GM19025 (cell line): Measurements from ENCODE around the gene FOXF1.

Source experiments
- ATAC-seq: cut with Tn5 transposase; IDR thresholded peaks from one replicate; pipeline ENCODE4 v1.9.1; 2021; ENCODE audit warnings: mild to moderate bottlenecking, low read depth, moderate library complexity; ENCODE audit not compliant: unreplicated experiment

The FOXF1 gene

DNA sequence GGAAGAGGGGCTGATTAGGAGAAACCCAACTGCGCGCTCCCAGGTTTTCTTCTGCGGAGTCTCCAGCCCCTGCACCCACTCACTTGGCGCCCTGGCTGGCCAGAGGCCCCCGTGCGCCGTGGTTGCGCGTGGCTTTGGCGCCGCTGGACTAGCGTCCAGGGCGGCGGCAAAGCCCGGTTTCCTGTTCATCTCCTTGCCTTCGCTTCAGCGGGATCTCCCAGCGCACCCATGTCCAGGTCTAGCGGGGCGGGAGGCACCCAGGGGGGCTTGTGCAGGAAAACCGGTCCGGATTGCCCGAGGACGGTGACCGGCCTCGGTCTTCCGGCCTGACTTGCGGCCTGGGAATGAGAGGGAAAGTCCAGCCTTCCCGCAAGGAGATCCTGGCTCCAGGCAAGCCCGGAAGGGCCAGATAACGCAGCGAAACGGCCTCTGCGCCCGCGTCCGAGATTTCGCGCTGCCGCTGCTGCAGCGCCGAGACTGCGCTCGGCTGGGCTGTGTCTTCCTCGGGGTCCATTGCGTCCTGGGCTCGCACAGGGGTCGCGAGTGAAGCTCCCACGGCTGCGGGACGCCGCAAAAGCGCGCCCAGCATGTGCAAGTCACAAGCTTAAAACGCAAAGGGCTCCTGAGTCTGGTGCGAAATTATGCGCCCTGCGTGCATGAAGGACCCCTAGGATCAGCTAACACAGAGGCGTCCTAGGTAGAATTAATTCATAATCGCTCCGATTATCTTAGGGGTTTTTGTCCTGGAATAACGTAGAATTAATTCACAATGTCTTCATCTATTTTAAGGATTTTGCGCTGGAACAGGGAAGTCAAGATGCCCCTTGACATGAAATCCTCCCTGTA, 5.7 kb downstream of the FOXF1 start:
- no peak for ATAC-seq

DNA sequence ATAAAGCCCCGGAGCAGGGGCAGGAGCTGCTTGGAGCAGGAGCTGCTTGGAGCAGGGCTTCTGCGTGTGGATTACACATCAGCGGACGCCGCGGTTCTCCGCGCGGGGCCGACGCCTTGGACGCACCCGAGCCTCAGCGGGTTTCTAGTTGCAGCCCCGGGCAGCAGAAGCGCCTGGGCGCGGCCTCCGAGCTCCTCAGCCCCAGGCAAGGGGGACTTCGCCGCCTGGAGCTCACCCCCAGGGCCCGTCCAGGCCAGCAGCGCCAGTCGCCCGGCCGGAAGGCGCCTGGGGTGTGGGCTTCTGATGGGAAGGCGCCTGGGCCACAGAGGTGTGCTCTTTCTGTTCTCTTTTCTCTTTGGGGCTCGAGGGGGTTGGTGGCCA, 6.3 kb downstream of the FOXF1 start:
- ATAC-seq: no peak

GRCh38 chr16:86517033-86517432, 6.7 kb downstream of the FOXF1 start:
- ATAC-seq: no peak

- no peak for ATAC-seq
Observed at GRCh38 chr16:86517652-86518258, 7.4 kb downstream of the FOXF1 start.

DNA sequence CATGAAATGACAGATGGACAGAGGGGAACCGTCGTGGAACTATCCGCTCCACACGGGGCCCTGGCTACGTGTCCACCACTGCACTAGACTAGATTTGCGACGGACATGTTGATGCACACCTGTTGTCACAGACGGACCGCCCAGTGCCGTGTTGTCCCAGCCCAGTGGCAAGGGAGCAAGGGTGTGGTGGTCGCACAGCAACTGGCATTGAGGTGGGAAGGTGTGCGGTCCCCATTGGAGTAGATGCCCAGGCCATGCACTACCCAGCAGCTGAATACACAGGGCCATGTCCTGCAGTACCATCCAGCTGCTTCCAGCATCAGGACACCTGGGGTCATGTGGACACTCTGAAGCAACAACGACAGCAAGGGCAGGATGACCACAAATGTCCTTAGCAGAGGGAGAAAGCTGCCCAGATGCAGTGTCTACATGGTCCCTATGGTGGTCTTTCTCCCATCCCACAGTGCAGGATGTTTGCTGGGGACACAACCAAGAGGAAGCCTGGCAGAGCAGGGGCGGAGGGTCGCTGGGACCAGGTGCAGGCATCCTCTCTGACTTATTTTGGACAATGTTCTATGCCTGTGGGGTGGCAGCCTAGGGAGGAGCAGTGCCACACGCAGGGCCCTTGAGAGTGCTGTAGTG, 8.8 kb downstream of the FOXF1 start:
- ATAC-seq: no peak

DNA sequence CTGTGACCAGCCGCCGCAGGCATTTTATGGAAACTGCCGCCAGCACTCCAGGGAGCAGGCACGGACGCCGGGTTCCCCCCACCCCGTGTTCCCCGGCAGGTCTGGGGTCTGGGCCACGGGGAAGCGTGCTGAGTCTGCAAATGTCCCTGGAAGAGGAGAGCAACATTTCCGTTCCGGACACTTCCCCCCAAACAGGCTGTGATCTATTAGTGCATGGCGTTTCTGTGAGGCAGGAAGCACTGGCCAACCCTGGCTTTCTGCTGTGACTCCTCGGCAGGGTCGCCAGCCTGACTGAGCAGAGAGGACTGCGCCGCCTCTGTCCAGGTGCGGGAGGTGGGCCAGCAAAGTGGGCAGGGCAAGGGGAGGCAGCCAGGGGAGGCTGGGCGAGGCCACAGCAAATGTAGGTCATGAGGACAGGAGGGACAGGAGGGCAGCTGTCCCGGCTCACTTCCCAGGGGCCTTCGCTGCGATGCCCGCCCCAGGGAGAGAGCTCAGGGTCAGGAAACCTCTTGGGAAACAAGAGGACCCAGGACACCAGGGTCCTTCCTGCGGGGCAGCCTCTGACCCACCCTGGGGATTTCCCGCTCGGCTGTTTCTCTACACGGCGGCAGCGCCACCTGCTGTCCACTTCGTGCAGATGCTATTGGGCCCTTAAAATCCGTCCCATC, 9.5 kb downstream of the FOXF1 start:
- ATAC-seq: no peak

- no peak for ATAC-seq
Observed at GRCh38 chr16:86520317-86521210, 10.2 kb downstream of the FOXF1 start.

- no peak for ATAC-seq
Observed at GRCh38 chr16:86521236-86522197, 11.2 kb downstream of the FOXF1 start.

DNA sequence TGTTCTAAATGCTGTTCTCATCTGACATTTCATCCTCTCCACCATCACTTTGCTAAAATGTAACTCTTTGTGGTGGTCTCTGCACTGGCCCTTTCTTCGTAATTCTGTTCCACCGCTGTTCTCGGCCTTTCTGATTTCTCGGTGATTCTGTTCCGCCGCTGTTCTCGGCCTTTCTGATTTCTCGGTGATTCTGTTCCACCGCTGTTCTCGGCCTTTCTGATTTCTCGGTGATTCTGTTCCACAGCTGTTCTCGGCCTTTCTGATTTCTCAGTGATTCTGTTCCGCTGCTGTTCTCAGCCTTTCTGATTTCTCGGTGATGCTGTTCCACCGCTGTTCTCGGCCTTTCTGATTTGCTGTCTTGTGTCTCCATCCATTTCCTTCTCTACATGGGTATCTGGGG, 12.3 kb downstream of the FOXF1 start:
- ATAC-seq: no peak

DNA sequence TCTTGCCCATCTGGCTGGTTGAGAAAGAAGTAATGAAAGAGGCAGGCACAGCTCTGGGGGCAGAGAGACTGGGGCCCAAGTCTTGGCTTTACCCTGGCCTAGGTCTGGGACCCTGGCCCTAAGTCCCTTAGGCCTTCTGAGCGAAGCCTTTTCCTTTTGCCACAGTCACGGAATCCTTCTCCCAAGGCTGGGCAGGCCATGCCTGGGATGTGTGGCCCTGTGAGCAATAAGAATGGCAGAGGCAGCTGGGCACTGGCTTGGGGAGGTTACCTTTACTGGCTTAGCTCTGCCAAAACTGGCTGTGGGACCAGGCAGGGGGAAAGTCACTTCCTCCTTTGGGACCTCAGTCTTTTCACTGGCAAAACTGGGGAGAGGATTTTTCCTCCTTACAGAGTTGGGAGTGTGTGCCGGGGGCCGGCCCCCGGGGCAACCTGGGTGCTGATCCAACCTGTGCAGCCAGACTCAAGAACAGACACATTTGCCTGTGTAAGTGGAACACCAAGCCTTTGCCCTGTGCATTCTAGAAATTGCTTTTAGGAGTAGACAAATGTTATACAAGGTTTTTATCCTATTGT, 12.9 kb downstream of the FOXF1 start:
- no peak for ATAC-seq

DNA sequence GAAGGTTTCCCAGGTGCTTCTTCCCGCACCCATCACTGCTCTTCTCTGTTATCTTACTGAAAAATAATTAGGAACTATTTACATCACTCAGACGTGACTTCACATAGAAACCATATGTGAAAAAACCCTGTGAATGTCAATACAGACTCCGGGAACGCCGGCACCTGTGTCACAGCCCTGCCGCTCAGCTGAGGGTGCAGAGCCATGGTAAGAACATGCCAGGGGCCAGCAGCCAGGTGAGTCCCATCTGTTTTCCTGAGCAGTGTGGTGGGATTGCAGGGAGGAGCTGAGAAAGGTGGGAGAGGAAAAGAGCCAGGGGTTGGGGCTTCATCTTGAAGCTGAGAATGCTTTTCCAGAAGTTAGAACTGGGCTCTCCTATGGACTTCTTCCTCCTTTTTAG, 13.7 kb downstream of the FOXF1 start:
- ATAC-seq: no peak

DNA sequence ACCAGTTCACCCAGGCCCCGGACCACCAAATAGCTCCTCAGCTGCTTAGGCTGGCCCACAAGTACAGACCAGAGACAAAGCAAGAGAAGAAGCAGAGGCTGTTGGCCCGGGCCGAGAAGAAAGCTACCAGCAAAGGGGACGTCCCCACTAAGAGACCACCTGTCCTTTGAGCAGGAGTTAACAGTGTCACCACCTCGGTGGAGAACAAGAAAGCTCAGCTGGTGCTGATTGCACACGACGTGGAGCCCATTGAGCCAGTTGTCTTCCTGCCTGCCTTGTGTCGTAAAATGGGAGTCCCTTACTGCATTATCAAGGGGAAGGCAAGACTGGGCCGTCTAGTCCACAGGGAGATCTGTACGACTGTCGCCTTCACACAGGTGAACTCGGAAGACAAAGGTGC, 15.4 kb downstream of the FOXF1 start:
- ATAC-seq: no peak

- no peak for ATAC-seq
Observed at GRCh38 chr16:86527366-86527765, 17.0 kb downstream of the FOXF1 start.

DNA sequence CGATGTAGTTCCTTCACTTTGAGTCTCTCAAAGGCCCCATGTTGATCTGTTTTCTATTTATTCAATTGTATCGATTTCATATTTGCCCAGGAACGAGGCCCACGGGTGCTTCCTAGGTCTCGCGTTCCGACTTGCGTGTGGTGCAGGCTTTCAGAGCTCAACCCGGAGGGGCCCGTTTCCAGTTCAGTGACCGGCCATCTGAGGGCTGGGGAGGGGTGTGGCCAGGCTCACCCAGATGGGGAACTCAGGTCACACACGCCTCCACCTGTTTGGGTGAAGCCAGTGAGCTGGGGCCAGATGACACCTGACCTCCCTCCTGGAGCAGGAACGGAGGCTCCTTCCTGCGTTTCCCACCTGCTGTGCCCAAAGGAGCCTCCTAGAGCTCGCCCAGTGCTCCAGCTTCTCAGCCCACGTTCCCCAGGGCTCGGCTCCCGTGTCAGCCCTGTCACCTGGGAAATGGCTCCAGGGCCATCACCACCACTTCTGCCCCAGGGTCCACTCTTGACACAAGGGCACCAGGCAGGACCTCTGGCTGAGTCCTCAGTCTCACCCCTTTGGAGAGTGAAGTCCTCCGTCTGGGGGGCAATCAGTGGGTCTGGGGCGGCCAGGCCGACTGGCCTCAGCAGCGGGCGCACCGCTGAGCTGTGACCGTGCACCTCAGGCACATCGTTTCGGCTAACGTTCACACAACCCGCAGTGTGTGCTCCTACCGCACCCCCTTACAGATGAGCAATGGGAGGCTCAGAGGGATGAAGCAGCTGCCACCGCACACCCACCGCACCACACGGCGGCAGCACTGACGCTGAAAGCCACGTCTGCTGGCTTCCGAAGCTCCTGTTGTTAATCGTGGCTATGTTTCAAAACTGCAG, 18.0 kb downstream of the FOXF1 start:
- ATAC-seq: no peak

DNA sequence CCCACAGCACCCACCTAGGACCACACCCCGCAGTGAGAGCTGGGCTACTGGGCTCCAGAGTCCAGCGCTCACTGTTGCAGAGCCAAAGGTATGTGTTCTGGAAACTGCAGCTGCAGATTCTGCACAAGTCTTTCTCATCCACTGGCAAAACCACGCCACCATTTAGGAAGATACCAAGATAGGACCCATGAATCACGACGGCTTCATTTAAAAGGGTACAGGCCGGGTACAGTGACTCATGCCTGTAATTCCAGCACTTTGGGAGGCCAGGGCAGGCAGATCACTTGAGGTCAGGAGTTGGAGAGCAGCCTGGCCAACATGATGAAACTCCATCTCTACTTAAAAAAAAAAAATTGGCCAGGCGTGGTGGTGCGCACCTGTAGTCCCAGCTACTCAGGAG, 18.8 kb downstream of the FOXF1 start:
- no peak for ATAC-seq

DNA sequence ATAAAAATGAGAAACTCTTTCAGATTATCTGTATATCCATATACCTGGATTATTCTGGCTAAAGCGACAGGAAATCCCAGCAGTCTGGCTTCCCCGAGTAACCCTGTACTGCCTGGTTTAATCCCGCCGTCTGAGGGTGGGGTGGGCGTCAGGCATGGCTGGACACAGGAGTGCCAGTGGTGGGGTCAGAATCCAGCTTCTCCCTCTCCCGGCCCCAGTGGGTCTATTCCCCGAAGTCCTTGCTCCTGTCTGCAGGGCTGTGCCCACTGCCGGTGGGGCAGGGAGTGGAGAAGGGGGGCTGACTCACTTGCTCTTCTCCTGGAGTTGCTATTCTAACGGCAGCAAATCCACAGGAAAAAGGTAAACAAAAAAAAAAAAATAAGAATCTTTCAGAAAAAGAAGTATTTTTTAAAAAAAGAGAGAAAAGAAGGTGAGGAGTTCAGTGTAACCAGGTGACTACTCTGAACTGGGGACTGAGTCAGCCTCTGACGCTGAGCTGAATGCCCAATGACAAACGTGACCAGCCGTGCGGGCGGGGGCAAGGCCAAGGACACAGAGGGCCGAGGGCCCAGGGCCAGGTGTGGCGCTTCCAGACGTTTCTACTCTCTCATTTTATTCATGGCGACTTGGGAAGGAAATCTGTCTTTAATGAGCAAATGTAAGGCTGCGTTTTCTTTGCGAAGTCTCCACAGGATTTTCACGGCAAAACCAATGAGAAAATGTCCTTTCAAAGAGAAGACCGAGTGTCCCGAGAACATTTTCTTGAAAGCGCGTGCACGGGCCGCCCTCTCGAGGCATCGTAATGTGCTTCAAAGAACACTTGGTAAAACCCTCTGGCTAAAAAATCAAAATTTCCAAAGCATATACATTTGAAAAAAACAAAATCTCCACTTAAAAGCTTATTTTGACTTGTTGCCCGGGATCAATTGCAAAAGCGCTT, 20.2 kb downstream of the FOXF1 start:
- no peak for ATAC-seq

DNA sequence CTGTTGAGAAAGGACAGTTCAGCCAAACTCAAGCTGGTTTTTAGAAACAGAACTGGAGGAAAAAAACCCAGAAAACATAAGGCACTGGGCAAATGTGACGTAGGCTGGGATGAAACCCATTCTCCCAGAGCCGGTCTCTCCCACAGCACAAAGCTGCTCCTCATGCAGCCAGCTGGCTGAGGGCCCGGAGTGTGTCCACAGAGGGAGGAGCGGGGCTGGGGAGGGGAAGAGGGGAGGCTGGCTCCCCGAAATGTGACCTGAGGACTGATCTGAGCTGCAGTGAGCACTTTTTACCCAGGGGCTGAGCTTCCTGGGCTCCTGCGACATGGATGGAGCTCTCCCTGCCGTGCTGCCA, 20.8 kb downstream of the FOXF1 start:
- ATAC-seq: no peak
